ENCODE data around the gene DNMT3A.

DNA sequence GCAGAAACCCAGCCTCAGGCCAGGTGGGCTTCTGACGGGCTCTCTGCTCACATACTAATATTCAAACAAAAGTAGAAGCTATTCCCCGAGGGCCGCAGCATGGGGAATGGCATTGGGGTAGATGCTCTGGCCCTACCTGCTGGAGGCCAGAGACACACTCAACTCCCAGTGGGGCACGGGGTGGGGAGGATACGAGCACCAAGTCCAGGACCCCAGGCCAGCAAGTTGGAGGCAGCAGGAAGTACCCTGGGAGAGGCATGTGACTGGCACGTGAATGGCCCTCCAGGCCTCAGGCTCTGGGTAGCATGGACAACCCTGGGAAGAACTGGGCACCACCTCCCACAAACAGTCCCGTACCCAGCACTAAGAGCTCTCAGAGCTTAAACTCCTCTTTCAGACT is 3.8 kb downstream of the DNMT3A start:
- TF ChIP-seq, protein P1, sequence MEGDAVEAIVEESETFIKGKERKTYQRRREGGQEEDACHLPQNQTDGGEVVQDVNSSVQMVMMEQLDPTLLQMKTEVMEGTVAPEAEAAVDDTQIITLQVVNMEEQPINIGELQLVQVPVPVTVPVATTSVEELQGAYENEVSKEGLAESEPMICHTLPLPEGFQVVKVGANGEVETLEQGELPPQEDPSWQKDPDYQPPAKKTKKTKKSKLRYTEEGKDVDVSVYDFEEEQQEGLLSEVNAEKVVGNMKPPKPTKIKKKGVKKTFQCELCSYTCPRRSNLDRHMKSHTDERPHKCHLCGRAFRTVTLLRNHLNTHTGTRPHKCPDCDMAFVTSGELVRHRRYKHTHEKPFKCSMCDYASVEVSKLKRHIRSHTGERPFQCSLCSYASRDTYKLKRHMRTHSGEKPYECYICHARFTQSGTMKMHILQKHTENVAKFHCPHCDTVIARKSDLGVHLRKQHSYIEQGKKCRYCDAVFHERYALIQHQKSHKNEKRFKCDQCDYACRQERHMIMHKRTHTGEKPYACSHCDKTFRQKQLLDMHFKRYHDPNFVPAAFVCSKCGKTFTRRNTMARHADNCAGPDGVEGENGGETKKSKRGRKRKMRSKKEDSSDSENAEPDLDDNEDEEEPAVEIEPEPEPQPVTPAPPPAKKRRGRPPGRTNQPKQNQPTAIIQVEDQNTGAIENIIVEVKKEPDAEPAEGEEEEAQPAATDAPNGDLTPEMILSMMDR (conservative IDR thresholded peaks at IDR 0.05) = no peak
- no peak for TF ChIP-seq ZFX (IDR thresholded peaks at IDR 0.05)

All from C4-2B (cell line).